Activated naive CD8-positive, alpha-beta T cell treated with anti-CD3 and anti-CD28 coated beads for 36 hours (primary cell): ENCODE data around the gene DHFR. TPM values are rescaled to one million over a fixed set of nuclear protein-coding genes. Genes with fewer than 3 reads are reported as not detected.
"Not testable (repeated sequence)": the region's sequence is repeated elsewhere in the genome, so short reads cannot be mapped to it uniquely, and the experiment has no call there.

ENCODE experiments used
- DNase-seq: peaks from one replicate; pipeline ENCODE4 v3.0.0; 2021
- H3K27ac Mint-ChIP-seq: one replicate; pipeline ENCODE4 v1.8.0; 2022; ENCODE audit warnings: mild to moderate bottlenecking, moderate library complexity, mixed read lengths
- H3K27me3 Mint-ChIP-seq: one replicate; pipeline ENCODE4 v1.8.0; 2022; ENCODE audit warnings: mild to moderate bottlenecking, mixed read lengths
- H3K36me3 Mint-ChIP-seq: one replicate; pipeline ENCODE4 v1.8.0; 2021; ENCODE audit warnings: mild to moderate bottlenecking, mixed read lengths
- H3K4me1 Mint-ChIP-seq: one replicate; pipeline ENCODE4 v1.8.0; 2021; ENCODE audit warnings: mixed read lengths
- H3K4me3 Mint-ChIP-seq: one replicate; pipeline ENCODE4 v1.8.0; 2022; ENCODE audit warnings: mild to moderate bottlenecking, moderate library complexity, mixed read lengths
- H3K9me3 Mint-ChIP-seq: one replicate; pipeline ENCODE4 v1.8.0; 2022; ENCODE audit warnings: mixed read lengths
- total RNA-seq, 2 experiments: library from RNA; stranded (reverse); gene quantifications; one replicate each; pipeline ENCODE4 v1.2.3, GENCODE V29; 2021

Gene DHFR
- total RNA-seq, 2 experiments from 2014 or later, result 110 to 112 TPM

DNA sequence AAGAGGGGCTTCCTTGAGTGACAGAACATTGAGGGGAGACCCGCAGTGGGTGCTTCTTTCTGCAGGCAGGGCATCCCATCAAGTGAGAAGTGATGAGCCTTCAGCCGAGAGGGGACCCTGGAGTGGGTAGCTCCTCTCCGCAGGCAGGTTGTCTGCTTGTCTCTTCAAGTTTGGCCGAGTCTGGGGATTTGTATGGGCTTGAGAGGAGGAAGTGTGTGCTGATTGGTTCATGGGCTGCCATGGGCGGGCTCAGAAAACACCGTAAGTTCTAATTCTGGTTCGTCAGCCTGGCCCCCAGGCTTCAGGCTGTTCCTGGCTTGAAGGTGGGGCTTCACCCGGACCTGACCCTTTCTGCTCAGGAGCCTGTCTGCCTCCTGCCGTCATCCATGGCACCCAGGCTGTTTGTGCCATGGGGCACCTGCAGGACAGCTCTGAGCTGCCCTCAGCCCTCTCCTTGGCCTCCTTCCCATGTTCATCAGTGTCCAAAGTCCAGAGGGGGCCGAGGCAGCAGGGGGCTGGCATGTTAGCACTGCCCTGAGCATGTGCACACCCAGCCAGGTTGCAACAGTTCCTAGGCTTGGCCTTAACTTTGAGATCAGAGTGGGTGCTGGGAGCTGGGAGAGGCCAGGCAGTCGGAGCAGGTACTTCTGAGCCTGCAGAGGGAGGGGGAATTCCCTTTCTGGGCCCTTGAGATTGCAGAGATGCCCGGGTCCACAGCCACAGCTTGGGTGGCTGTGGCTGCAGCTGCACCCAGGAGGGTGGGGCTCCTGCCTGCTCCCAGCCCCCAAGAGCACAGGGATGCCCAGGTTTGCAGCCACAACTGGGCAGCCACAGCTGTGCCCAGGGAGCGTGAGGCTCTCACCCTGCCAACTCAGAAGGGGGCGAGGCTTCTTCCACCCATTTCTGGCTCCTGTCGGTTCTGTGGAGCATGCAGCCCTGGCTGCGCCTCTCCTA is 13.5 kb upstream of the DHFR start:
- H3K4me1 Mint-ChIP-seq, result peaks cover 6% of the 10 kb centered on the region
- no peak for DNase-seq
- no peaks in the 10 kb centered on the region for H3K9me3 Mint-ChIP-seq
- no peak overlapping the region for H3K27ac Mint-ChIP-seq
- peaks cover 30% of the 10 kb centered on the region for H3K36me3 Mint-ChIP-seq
- no peaks in the 10 kb centered on the region for H3K27me3 Mint-ChIP-seq
- H3K4me3 Mint-ChIP-seq, result no peak overlapping the region

DNA sequence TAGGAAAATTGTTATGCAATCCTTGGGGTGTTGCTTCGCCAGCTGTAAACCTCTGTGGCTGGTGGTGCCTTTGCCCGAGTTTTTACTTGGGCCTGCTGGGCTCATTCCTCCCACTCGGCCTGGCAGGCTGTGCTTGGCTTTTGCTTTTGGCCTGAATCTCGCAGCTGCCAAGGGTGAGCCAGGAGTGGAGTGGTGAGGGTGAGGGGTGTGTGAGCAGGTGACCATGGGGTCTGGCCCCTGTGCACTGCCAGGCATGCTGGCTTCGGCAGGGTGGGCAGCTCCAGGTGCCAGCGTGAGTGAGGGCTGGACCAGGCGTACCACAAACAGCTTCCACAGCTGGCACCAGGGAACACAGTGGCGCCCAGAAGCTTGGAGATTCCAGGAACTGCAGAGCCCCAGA is 12.6 kb upstream of the DHFR start:
- DNase-seq, result no peak
- Mint-ChIP-seq H3K9me3 (no peaks in the 10 kb centered on the region), H3K27ac (no peak overlapping the region), H3K4me3 (no peak overlapping the region), H3K36me3 (peaks cover 34% of the 10 kb centered on the region), H3K4me1 (peaks cover 6% of the 10 kb centered on the region), H3K27me3 (no peaks in the 10 kb centered on the region)

DNA sequence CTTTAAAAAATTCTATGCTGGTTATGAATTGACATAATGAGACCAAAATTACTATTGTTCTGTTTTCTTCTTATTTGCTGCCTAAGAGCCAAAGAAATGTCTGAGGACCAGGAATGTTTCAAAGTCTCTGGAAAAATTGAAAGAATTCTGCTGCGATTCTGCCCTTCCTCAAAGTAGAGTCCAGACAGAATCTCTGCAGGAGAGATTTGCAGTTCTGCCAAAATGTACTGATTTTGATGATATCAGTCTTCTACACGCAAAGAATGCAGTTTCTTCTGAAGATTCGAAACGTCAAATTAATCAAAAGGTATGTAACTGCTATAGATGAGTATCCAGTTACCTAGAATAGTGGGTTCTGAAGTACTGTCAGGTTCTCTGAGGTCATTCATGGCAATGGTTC is 10.3 kb upstream of the DHFR start:
- Mint-ChIP-seq H3K9me3 (no peaks in the 10 kb centered on the region), H3K4me3 (no peak overlapping the region), H3K27ac (no peak overlapping the region), H3K4me1 (peaks cover 12% of the 10 kb centered on the region), H3K36me3 (peaks cover 44% of the 10 kb centered on the region), H3K27me3 (no peaks in the 10 kb centered on the region)
- no peak for DNase-seq

DNA sequence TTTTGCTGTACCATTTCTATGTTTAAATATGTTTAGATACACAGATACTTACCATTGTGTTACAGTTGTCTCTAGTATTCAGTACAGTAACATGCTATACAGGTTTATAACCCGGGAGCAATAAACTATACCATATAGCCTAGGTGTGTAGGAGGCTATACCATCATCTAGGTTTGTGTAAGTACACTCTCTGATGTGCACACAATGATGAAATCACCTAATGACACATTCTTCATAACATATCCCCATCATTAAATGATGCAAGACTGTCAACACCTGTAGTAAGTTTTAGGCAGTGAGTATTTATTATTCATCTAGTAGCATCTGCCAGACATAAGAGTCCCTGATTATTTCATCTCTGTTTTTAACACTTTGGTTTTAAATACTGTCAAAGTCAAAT is 7.3 kb upstream of the DHFR start:
- peaks cover 58% of the 10 kb centered on the region for H3K36me3 Mint-ChIP-seq
- no peak for DNase-seq
- peaks cover 12% of the 10 kb centered on the region for H3K4me1 Mint-ChIP-seq
- H3K4me3 Mint-ChIP-seq, result no peak overlapping the region
- H3K27ac Mint-ChIP-seq, result no peak overlapping the region
- H3K9me3 Mint-ChIP-seq, result no peaks in the 10 kb centered on the region
- no peaks in the 10 kb centered on the region for H3K27me3 Mint-ChIP-seq

DNA sequence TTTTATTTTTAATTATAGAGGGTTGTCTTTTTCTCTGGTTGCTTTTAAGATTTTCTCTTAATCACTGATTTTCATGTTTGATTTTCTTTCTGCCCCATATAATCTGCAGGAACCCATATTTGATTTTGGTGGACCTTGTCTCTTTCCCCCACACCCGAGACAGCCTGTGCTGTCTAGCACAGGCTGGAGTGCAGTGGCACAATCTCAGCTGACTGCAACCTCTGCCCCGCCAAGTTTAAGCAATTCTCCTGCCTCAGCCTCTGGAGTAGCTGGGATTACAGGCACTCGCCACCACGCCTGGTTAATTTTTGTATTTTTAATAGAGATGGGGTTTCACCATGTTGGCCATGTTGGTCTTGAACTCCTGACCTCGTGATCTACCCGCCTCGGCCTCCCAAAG is 5.9 kb upstream of the DHFR start:
- DNase-seq, H3K27ac Mint-ChIP-seq, H3K4me3 Mint-ChIP-seq, H3K27me3 Mint-ChIP-seq, H3K9me3 Mint-ChIP-seq: not testable (repeated sequence)
- H3K36me3 Mint-ChIP-seq, result peaks cover 62% of the 10 kb centered on the region
- H3K4me1 Mint-ChIP-seq, result peaks cover 20% of the 10 kb centered on the region

DNA sequence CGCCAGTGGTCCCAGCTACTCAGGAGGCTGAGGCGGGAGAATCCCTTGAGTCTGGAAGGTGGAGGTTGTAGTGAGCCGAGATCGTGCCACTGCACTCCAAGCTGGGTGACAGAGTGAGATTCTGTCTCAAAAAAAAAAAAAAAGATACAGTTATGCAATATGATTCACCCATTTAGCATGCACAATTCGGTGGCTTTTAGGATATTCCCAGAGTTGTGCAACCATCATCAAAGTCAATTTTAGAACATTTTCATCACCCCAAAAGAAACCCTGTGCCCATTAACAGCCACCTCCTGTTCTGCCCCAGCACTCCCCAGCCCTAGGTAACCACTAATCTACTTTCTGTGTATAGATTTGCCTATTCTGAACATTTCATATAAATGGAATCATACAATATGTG is 4.3 kb upstream of the DHFR start:
- no peak for DNase-seq
- Mint-ChIP-seq H3K27ac (no peak overlapping the region), H3K9me3 (no peaks in the 10 kb centered on the region), H3K4me3 (no peak overlapping the region), H3K4me1 (peaks cover 20% of the 10 kb centered on the region), H3K27me3 (no peaks in the 10 kb centered on the region), H3K36me3 (peaks cover 54% of the 10 kb centered on the region)

DNA sequence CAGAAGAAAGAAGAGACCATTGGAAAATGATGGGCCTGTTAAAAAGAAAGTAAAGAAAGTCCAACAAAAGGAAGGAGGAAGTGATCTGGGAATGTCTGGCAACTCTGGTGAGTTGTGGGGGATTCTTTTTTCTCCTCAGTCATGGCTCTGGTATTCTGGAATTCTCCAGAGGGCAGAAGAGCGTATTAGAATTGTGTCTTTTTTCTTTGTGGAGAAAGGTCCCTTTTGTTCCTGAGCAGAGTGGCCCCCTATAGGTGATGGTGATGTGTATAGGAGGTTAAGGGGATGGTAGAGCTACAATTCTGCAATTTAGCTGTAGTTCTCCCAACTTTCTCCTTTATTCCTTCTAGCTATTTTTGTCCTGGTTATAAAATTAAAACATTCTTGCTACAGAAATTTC is 1.6 kb upstream of the DHFR start:
- Mint-ChIP-seq H3K27ac (peak overlapping the region; percentile 97), H3K9me3 (peaks cover 1% of the 10 kb centered on the region), H3K4me3 (peak overlapping the region; percentile 93), H3K4me1 (peaks cover 20% of the 10 kb centered on the region), H3K27me3 (no peaks in the 10 kb centered on the region), H3K36me3 (peaks cover 43% of the 10 kb centered on the region)
- DNase-seq, result no peak

DNA sequence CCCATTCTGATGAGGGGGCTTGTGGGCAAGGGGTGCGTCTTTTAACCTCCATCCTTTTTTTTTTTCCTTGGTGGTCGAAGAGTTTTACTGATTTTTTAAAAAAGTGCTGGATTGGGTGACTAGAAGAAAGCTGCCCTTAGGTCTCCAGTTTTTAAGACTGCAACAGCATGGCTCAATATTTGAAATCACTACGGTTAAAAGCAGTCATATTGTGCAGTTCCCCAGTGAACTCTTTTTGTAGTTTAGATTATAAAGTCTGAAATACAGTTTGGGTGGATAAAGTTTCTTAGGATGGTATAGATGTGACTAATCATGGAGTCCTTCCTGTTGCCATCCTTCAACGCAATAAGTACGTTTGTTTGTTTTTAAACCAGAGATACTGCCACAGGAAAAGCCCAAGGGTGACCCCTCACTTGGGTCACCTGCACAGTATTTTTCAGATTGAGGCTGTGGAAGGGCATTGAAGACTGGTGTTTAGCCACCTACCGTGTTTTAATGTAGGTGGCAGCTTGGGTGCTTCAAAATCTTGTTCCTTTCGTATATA is 520 bp upstream of the DHFR start:
- Mint-ChIP-seq H3K27me3 (no peaks in the 10 kb centered on the region), H3K4me1 (peaks cover 16% of the 10 kb centered on the region), H3K9me3 (peaks cover 1% of the 10 kb centered on the region), H3K4me3 (peak overlapping the region; percentile 93), H3K36me3 (peaks cover 39% of the 10 kb centered on the region), H3K27ac (peak overlapping the region; percentile 97)
- no peak for DNase-seq

DNA sequence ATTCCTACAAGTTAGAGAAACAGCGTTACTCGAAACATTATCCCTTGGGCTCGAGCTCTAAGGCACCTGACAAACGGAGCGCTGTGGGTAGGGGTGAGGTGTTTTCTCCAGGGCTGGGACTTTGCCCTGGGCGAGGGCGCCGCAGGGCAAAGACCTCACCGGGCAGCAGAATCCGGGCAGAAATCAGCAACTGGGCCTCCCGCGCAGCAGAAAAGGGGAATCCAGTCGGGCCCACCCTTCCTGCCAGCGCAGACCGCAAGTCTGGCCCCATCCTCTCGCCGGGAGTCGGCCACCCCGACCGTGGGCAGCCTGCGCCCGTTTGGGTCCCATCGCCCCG is 761 bp downstream of the DHFR start:
- Mint-ChIP-seq H3K27ac (peak overlapping the region; percentile 86), H3K27me3 (no peaks in the 10 kb centered on the region), H3K4me3 (peak overlapping the region; percentile 92), H3K9me3 (peaks cover 1% of the 10 kb centered on the region), H3K4me1 (peaks cover 16% of the 10 kb centered on the region), H3K36me3 (peaks cover 29% of the 10 kb centered on the region)
- no peak for DNase-seq

DNA sequence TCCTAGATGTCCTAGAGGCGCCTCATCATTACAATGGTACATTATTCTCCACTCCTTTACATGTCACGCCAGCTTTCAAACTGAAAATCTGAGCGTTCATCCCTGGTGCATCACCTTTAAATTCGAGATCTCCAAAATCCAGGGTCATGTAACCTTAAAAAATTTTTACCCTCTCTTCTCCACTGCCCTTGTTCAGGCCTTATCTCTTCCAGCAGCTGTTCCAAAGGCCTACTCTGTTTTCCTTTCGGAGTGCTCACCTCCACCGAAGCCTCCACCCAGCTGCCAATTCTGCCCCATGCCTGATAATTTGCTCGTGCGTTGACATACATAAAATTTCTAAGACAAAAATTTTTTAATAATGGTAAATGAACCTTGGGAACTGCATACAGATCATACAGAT is 1.3 kb downstream of the DHFR start:
- Mint-ChIP-seq H3K4me1 (peaks cover 16% of the 10 kb centered on the region), H3K27ac (peak overlapping the region; percentile 86), H3K36me3 (peaks cover 31% of the 10 kb centered on the region), H3K9me3 (peaks cover 1% of the 10 kb centered on the region), H3K27me3 (no peaks in the 10 kb centered on the region), H3K4me3 (peak overlapping the region; percentile 92)
- DNase-seq, result no peak

DNA sequence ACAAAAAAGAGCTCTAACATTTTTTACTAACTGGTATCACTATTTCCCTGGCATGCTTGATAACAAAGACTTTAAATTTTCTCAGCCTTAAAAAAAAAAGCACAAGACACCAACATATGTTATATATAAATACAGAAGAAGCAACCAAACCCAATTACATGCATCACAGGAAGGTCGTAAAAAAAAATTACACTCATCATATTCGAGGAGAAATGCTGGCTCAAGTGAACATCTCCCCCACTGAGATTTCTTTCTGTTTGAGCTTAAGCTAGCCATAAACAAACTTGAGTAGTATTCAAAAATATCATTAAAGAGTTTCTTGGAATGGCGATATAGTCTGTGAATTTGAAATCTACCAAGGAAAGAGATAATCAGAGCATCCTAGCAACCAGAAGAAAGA is 7.9 kb downstream of the DHFR start:
- H3K4me3 Mint-ChIP-seq, result no peak overlapping the region

DNA sequence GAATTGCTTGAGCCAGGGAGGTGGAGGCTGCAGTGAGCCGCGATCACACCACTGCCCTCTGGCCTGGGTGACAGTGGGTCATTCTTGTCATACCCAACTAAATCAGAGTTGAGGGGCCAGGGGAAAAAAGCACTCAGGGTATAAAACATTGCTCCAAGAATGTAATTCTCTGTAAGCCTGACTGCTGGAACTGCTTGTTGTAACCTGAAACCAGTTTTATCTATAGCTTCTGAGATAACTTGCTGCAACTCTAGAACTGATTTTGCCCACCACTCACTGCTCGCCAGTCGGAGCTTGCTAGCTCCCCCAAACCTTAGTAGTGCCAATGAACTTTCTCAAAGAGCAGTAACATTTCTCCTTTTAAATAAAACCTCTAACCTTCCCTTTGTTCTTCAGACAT is 9.9 kb downstream of the DHFR start:
- H3K9me3 Mint-ChIP-seq, result no peaks in the 10 kb centered on the region
- H3K27ac Mint-ChIP-seq, result no peak overlapping the region
- H3K4me1 Mint-ChIP-seq, result peaks cover 9% of the 10 kb centered on the region
- H3K4me3 Mint-ChIP-seq, result no peak overlapping the region
- H3K36me3 Mint-ChIP-seq, result peaks cover 66% of the 10 kb centered on the region
- no peaks in the 10 kb centered on the region for H3K27me3 Mint-ChIP-seq
- no peak for DNase-seq

More for the DNA sequence above, 7.9 kb downstream of the DHFR start:
- Mint-ChIP-seq H3K9me3 (no peaks in the 10 kb centered on the region), H3K27me3 (no peaks in the 10 kb centered on the region), H3K27ac (peak overlapping the region; percentile 12), H3K36me3 (peaks cover 49% of the 10 kb centered on the region), H3K4me1 (peaks cover 9% of the 10 kb centered on the region)
- DNase-seq, result no peak

DNA sequence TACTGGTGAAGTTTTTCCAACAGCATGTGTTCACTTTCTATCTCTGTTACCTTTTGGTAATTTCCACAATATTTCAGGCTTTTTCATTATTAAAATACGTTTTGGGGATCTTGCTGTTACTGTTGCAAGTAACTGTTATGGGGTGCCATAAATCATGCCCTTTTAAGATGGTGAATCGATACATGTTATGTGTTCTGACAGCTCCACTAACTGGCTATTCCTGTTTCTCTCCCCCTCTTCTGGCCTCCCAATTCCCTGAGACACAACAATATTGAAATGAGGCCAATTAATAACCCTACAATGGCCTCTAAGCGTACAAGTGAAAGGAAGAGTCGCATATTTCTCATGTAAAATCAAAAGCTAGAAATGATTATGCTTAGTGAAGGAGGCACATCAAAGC is 13.4 kb downstream of the DHFR start:
- H3K4me3 Mint-ChIP-seq, result no peak overlapping the region
- H3K36me3 Mint-ChIP-seq, result peaks cover 66% of the 10 kb centered on the region
- no peak overlapping the region for H3K27ac Mint-ChIP-seq
- no peaks in the 10 kb centered on the region for H3K9me3 Mint-ChIP-seq
- no peaks in the 10 kb centered on the region for H3K4me1 Mint-ChIP-seq
- DNase-seq, result no peak
- H3K27me3 Mint-ChIP-seq, result no peaks in the 10 kb centered on the region

DNA sequence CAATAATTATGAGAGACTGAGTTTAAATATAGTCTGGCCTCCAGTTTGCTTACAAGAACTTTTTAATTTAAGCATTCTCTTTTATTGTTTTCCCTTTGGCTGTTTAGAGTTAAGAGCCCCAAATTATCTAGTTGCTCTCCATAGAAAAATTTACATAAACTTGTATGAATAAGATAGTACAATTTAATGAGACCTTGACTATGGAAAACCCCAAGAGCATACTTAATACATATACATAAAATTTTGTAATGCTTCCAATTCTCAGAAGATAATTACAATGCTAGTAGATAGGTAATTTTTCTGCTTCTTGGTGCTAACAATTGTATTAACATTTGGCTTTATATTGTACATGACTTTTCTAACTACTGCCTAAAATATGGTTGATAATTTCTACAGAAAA is 20.6 kb downstream of the DHFR start:
- DNase-seq, result no peak
- Mint-ChIP-seq H3K9me3 (no peaks in the 10 kb centered on the region), H3K36me3 (peaks cover 52% of the 10 kb centered on the region), H3K4me1 (peaks cover 6% of the 10 kb centered on the region), H3K27me3 (no peaks in the 10 kb centered on the region), H3K4me3 (no peak overlapping the region), H3K27ac (no peak overlapping the region)

DNA sequence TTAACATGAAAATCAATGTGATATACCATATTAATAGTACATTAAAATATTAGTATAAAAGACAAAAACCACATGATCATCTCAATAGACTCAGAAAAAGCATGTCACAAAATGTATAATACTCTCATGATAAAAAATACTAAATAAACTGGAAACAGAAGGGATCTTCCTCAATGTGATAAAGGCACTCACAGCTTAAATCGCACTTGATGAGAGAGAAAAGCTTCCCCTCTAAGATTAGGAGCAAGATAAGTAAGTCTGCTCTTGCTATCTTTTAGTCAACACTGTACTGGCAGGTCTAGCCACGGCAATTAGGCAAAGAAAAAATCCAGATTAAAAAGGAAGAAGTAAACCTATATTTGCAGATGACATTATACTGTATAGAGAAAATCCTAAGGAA is 22.1 kb downstream of the DHFR start:
- Mint-ChIP-seq H3K9me3 (no peaks in the 10 kb centered on the region), H3K27ac (no peak overlapping the region), H3K4me3 (no peak overlapping the region), H3K36me3 (peaks cover 42% of the 10 kb centered on the region), H3K27me3 (no peaks in the 10 kb centered on the region), H3K4me1 (peaks cover 6% of the 10 kb centered on the region)
- no peak for DNase-seq
